Measurements from ENCODE around the gene SRGAP1.
A peak's percentile ranks its signal among the peaks of the same experiment; 100 is the strongest.
"Not testable (repeated sequence)": the region's sequence is repeated elsewhere in the genome, so short reads cannot be mapped to it uniquely, and the experiment has no call there.

The SRGAP1 gene

DNA sequence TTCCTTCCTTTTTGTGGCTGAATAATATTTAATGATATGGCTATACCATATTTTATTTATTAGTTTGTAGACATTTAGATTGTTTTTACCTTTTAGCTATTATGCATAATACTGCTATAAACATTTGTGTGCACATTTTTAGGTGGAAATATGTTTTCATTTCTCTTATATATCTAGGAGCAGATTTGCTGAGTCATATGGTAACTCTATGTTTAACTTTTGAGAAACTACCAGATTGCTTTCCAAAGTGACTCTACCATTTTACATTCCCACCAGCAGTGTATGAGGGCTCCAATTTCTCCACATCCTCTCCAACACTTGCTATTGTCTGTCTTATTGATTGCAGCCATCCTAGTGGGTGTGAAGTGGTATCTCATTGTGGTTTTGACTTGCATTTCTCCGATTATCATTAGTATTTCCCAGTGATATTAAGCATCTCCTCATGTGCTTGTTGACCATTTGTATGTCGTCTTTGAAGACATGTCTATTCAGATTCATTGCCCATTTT is 217.4 kb downstream of the SRGAP1 start:
- DNase-seq = no peak

DNA sequence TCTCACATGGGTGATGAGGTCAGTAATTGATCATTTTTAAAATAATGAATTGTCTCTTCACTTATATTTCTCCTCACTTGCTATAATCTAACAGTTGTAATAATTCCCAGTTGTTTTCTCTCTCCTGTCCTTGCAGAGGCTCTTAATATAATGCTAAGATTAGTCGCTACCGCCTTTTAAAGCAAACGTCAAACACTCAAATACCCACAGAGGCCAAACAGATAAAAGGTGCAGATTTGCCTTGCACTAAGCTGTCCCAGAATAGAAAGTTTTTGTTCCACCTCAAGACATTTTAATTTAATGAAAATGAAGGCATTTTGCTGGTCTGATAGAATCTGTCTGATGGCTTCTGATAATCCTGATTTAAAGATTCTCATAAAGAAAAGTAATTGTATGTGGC is 218.6 kb downstream of the SRGAP1 start:
- DNase-seq = no peak

DNA sequence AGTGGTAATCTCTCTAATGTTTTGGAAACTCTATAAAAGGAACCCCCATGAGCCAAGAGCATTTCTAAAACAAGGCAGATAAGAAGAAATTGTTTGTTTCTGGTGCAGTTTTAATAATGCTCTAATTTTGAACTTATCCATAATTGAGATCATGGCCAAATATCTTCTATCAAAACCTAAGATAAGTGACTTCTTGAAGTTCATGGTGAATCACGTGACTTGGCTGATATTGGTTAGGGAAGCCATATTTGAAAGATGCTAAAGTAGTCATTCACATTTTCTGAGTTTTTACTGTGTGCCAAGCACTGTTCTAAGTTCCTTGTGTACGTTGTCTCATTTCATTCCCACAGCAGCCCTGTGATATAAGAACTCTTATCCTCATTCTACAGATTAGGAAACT is 219.7 kb downstream of the SRGAP1 start:
- no peak for DNase-seq

DNA sequence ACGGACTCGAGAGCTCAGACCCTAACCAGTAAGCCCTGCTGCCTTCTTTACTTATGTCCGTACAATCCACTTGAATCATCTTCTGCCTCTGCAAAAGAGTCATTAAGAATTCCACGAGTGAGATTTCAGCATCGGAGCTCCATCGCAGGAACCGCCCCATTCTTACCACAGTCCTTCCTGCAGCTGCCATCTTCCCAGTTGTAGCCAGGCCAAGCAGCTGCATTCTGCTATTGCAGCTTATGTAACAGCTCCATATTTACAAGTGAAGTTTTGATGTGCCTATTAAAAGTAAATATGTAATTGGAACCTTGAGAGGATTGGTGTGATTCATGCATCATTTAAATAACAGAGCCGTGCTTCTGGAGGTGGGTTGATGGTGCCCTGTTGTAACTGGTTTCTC is 220.2 kb downstream of the SRGAP1 start:
- no peak for DNase-seq

DNA sequence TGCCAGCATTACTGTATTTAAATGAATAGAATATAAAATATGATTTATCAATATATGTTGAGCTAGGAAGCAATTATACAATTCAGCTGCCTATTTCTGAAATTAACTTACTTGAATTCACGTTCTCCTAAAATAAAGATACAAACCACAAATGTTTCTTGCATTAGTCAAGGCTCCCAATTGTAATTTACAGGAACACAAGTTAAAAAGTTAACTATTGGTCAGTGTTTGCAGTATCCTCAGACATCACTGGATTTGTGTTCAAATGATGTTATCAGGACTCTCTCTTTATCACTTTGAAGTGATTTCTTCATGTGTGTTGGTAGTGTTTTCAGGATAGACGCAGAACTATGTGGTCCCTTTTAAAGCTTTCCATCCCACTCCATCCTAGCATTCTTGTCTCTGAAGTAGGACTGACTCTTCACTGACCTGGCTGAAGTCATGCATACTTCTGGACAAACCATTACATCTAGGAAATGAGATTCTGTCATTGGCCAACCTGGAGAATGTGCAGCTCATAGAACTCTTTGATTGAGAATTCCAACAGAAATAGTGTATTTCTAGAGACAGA is 221.5 kb downstream of the SRGAP1 start:
- DNase-seq = no peak

DNA sequence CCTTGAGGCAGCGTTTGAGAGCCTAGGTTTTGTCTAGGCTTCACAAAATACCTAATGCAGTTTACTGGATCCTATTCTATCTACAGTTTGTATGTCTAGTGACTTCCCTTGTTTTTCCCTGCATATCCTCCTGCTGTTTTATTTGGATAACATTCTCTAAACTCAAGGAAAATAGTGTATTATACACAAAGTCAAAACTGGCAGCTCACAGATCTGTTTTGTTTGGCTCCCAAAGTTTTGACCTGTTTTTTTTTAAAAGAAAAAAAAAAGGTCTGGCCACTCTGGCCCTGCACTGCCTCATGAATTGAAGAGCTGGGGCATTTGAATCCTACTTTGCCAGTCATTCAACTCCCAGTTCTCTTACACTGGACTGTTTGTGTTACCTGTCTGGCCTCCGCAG is 222.3 kb downstream of the SRGAP1 start:
- DNase-seq = no peak

DNA sequence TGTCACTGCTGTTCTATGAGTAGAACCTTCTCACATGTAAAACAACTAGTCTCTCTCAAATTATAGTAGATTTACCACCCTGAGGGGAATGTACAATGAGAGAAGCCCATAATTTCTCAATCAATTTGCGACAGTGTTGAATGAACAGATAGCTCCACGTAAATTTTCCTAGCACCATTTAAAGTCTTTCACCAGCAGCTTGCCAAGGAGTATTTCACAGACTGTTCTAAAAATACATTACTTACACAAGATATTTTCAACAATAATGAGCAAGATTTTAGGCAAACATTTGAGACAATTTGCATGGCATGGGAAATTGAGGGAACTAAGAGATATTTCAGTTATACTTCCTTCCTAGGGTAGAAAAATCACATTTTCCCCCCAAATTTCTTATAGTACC is 226.0 kb downstream of the SRGAP1 start:
- no peak for DNase-seq

DNA sequence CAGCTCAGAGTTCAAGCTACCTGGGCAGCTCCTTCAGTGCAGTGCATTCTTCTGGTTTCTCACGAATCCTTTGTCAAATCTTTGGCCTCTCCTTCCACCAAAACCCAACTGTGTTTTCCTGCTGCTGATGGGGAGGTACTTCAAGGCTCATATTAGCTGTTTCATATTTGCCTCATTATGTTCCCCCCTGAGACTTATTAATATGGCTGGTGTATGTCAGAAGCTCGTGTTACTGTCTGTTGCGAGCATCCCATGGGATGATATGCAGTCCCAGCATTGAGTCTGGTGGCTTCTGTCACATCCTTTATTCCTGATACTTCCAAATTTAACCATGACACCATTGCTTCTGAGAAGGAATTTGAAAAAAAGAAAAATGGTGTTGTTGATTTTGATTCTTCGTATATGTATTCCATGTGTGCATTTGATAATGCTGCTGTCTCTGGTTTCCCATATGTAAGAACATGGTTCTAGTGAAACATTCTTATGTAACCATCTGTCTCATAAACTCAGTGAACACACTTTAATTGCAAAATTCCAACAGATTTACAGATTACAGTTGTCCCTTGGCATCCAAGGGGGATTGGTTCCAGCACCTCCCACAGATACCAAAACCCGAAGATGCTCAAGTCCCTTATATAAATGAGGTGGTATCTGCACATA is 228.5 kb downstream of the SRGAP1 start:
- DNase-seq = no peak

DNA sequence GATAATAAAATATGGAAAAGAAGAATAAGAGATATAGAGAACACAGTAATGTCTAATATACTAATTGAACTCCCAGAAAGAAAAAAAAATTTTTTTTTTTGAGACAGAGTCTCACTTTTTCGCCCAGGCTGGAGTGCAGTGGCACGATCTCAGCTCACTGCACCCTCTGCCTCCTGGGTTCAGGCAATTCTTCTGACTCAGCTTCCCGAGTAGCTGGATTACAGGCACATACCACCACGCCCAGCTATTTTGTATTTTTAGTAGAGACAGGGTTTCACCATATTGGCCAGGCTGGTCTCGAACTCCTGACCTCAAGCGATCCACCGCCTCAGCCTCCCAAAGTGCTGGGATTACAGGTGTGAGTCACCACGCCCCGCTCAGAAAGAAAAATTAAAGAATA is 232.1 kb downstream of the SRGAP1 start:
- DNase-seq = not testable (repeated sequence)

DNA sequence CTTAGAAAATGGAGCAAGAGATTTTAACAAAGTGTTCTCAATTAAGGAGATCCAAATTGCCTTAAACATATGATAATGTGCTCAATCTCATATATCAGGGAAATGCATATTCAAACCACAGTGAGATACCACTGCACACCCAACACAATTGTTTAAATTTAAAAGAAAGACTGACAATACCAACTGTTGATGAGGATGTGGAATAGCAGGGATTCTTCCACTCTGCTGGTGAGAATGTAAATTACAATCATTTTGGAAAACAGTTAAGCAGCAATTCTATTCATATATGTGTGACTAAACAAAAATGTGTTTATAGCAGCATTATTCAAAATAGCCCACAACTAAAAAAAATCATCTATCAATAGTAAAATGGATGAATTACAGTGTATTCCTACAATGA is 233.4 kb downstream of the SRGAP1 start:
- DNase-seq = no peak

DNA sequence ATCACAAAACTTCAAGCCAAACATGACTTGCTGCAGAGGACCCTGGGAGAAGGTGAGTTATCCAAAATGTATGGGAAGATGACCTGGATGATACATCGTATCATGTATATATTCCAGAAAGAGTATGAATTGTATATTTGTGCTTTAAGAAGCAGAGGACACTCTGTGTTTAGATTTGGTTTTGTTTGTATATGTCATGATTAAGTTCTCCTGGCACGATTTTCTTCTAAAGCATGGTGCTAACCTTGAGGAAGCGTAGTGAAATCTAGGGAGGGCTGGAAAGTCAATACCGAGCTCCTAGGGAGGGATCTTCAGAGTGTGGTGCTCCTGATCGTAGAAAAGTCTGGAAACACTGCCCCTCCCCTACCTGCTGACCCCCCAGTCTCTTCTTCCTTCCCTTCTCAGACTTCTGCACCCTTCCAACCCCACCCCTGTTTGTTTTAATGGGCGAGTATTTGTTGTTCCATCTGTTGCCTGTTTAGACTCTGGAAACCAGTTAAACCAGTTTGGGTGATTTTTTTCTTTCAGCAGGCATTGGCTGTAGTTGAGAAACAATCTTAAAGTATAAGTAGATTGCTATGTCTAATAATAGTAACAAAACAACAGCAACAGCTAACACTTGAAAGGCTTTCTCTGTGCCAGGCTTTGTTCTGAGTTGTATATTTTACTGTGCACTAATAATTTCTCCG is 236.0 kb downstream of the SRGAP1 start:
- DNase-seq = no peak

DNA sequence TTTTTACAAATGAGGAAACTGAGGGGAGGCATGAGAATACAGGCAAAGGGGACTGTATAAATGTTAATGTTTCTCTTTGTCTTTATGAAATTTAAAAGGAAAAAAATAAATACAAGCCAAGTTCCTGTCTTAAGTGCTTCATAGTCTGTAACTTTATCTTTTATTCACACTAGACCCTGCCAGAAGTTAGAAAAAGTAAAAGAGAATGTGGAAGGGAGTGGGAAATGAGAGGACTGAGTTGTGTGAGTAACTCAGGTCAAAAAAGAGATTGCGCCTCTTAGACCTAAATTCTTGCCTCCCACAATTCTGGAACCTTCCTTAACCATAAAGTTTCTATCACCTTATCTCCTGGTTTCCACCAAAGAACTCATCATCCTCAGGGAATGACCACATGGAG is 236.5 kb downstream of the SRGAP1 start:
- DNase-seq = no peak

DNA sequence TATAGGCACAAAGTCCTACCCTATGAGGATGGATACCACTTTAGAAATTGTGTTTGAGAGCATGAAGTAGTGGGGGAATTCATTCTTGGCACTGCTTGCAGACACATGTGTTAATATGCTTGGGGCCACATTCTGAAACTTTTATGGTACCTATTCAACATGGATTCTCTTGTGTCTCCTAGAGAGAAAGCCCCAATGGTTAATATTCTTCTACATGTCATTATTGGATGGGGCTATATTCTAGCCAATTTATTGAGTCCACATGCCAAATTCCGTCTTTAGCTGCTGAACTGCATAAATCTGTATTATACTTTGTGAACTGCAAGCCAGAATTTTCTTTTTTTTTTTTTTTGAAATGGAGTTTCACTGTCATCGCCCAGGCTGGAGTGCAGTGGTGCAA is 237.6 kb downstream of the SRGAP1 start:
- DNase-seq = no peak

DNA sequence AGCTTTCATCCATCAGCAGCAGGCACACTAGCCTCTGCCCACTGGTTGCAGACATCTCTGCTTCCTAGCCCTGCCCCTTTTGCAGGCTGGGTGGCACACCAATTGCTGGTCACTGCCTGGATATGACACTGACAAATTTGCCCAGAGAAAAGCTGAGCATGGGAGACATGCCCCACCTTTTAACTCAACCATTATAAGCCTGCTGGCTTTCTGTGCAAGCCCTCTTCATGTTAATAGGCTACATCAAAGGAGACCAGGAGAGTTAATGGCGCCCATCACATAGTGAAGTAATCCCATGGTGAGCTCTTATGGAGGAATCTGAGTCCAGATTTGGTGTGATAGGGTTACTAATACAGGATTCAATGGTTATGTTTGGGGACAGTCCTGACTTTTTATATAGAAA is 238.4 kb downstream of the SRGAP1 start:
- DNase-seq = peak; percentile 40

DNA sequence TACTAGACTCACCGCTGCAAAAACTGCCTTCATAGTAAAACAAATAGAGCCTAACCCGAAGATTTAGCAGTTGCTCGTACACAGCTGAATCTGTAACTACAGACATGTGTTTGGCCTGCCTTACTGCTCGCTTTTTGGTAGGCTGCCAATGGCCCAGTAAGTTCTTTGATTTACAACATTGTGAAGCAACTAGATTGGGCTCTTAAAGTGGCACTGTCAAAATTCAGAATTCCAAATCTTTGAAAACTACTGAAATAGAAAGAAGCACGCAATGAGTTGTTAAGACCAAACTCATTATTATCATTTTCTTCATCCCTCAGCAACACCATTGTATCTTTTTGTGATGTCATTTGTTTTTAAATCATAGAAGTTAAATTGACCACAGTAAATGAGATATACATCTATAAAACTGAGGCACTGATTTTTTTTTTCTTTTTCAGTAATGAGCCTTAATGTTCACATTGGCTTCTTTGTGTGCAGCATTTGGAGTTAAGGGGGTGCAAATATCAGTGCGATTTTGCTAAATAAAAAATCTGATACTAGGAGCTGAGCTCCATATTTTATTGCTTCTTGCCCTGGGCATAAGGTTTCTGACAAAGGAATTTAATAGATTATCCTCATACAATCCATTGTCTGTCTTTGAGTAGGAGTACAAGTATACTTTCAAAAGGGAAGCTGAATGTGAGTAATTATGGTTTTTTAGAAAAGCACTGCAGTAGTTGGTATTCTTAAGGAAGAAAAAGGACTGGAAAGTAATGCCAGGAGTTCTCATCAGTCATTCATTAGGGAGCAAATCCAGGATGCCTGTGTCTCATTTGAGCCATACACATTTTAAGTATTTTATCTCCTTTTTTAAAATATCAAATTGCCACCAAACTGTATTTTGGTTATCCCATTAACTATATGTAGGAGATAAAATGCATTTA is 239.0 kb downstream of the SRGAP1 start:
- peak; percentile 89 for DNase-seq

DNA sequence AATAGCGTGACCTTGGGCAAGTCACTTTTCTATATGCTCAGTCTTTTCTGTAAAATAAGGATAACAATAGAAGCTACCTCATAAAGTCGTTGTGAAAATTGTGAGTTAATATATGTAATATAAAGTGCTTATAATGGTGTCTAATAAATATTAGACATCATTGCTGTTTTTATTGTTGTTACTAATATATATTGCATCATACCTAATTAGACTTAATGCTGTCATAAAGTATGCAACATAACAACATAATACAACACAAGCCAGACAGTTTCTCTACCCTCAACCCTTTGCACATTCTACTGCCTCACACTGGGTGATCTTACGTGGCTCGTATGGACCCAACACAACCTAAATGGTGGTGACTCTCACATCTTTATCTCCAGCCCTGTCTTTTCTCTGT is 240.7 kb downstream of the SRGAP1 start:
- no peak for DNase-seq

DNA sequence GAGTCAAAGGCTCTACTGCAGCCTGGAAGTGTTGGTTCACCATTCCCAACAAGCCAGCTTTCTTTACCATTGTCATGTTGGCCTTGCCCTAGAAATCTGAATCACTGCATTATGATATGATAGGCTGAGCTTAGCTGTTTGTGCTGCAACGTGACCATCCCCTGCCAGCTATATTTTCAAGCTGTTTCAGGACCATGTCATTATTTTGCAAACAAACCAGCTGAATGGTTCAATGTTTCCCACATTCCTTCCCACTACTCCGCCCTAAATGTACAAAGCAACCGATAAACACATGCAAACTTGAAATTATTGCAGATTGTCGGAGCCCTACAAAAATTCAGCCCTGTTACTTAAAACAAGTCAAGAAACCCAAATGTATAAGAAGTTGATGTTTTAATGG is 241.5 kb downstream of the SRGAP1 start:
- DNase-seq = no peak

DNA sequence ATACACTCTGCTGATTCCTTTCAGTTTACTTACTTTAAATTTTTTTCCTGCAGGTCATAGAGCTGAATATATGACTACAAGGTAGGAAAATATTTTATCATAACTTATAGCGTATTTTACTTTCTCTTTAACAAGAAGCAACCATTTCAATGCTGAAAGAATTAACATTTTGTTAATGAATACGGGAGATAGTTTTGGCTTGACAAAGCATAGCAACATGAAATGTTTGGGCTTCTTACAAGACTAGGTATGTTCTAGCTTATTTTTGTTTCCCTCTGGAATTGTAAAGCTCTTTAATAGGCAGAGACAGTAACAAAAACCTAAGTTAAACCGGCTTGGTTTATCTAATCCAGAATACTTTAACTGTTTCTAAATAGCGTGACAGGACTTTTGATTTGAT is 242.4 kb downstream of the SRGAP1 start:
- DNase-seq = no peak

DNA sequence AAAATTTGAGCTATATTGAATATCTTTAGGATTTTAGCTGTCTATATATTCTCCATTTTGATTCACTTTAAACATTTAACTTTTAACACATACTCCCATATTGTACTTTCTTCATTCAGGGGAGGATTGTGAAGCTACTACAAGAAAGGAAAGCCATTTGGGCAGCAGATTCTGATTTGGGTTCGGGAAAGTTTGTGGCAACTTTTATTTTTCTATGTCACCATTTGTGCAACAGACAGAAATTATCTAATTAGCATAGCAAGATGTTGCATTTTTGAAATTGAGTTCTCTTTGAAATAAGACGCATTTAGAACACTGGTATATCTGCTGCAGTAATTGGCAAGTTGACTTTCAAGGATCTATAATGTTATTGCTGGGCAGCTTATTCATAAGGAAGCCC is 243.3 kb downstream of the SRGAP1 start:
- no peak for DNase-seq

DNA sequence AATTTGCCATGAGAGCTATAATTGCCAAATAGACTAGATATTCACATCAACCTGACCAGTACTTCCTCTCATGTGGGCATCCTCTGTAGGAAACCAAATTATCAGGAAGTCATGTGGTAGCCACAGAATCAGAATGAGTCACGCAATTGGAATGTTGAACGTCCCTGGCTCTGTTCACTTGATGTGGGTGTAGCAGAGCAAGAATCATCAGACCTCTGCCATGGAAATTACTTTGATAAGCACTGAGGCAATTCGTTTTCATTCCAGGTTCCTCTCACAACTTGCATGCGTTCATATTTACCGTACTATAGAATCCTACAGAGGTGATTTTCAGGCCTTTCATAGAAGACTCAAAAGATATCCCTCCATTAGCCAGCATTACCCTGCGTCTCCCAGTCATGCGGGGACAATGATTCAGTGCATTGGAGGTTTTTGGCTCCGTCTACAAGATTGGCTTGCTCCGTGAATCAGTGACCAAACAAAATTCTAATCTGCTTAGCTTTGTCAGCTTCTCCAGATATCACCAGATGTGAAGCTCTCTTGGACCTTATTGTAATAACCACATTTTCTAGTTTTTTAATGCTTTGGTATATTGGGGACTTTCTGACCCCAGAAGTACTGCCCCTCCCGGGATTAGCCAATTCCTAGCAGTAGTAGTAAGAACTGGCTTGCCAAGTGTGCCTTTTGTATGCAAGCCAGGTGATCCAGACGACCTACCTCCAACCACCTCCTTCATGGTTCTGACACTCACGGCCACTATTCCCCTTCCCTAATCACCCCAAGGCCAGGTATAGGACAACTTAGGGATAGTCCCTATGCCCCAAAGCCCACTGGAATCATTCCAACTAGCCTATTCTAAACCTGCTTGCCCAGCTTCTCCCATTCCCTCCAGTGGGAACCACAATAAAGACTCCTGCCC is 244.2 kb downstream of the SRGAP1 start:
- peak; percentile 57 for DNase-seq

DNA sequence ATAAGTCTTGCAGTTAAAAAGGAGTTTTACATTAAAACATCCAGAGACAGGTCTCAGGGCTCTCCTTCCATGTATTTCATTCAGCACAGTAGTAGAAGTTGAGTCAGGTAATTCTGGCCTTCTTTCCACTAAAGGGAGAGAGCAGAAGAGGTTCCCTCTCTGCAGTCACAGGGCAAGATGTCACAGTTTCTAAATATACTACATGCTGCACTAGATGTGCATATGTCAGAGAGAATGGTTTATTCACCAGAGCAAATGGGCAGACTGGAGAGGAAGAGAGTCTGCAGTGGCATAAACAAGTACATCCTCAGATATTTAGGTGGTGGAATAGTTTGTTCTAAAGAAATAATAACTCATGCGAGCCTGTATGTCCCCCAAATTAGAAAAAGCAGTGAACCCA is 245.5 kb downstream of the SRGAP1 start:
- no peak for DNase-seq

DNA sequence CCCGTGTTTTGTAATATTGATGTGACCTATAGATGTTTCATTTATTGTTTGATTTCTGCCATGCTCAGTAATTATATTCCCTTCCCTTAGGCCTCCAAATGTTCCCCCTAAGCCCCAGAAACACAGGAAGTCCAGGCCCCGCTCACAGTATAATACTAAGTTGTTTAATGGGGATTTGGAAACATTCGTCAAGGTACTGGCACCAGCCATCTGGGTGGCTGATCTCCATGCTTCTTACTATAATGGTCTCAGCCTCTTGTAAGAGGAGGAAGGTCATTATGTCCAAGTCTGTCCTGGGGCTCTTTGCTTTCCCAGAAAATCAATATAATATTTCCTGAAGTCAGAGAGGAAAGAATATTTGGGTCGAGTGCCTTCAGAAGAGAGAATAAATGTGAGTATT is 246.7 kb downstream of the SRGAP1 start:
- no peak for DNase-seq
